RPMI8226 (cell line): ENCODE data around the gene SORCS3.

Experiments
- DNase-seq: peaks from one replicate; pipeline ENCODE4 v3.0.0-alpha.2; 2015

Gene SORCS3

GRCh38 chr10:104924101-104924795 lies 283.2 kb downstream of the SORCS3 start:
- DNase-seq: no peak

- DNase-seq: peak; percentile 38
Measured at GRCh38 chr10:104925232-104925851, 284.3 kb downstream of the SORCS3 start.

GRCh38 chr10:104928734-104929133 lies 287.6 kb downstream of the SORCS3 start:
- no peak for DNase-seq

GRCh38 chr10:104931612-104932134 lies 290.6 kb downstream of the SORCS3 start:
- no peak for DNase-seq

GRCh38 chr10:104935656-104936055 lies 294.6 kb downstream of the SORCS3 start:
- no peak for DNase-seq

GRCh38 chr10:104937567-104937966 lies 296.5 kb downstream of the SORCS3 start:
- DNase-seq: no peak

- no peak for DNase-seq
Measured at GRCh38 chr10:104938031-104938430, 296.9 kb downstream of the SORCS3 start.

GRCh38 chr10:104941662-104942061 lies 300.6 kb downstream of the SORCS3 start:
- DNase-seq: no peak

- no peak for DNase-seq
Measured at GRCh38 chr10:104947314-104947713, 306.2 kb downstream of the SORCS3 start.

- DNase-seq: no peak
Measured at GRCh38 chr10:104957178-104957841, 316.2 kb downstream of the SORCS3 start.

GRCh38 chr10:104966563-104967297 lies 325.6 kb downstream of the SORCS3 start:
- DNase-seq: no peak

GRCh38 chr10:104980368-104980767 lies 339.3 kb downstream of the SORCS3 start:
- DNase-seq: no peak

- DNase-seq: no peak
Measured at GRCh38 chr10:104981995-104982394, 340.9 kb downstream of the SORCS3 start.

GRCh38 chr10:104988686-104989085 lies 347.6 kb downstream of the SORCS3 start:
- DNase-seq: no peak

GRCh38 chr10:104989880-104990279 lies 348.8 kb downstream of the SORCS3 start:
- no peak for DNase-seq

- no peak for DNase-seq
Measured at GRCh38 chr10:104993085-104993484, 352.0 kb downstream of the SORCS3 start.

GRCh38 chr10:105001269-105001668 lies 360.2 kb downstream of the SORCS3 start:
- no peak for DNase-seq

- no peak for DNase-seq
Measured at GRCh38 chr10:105010411-105011121, 369.5 kb downstream of the SORCS3 start.

GRCh38 chr10:105017116-105017515 lies 376.0 kb downstream of the SORCS3 start:
- no peak for DNase-seq

- DNase-seq: no peak
Measured at GRCh38 chr10:105017691-105018090, 376.6 kb downstream of the SORCS3 start.

- DNase-seq: no peak
Measured at GRCh38 chr10:105023211-105024111, 382.4 kb downstream of the SORCS3 start.
